HG03432 (cell line): ENCODE data around the gene R3HDM4.

Experiments used
- ATAC-seq: cut with Tn5 transposase; IDR thresholded peaks from one replicate; pipeline ENCODE4 v1.9.1; 2021; ENCODE audit warnings: mild to moderate bottlenecking, moderate library complexity; ENCODE audit not compliant: unreplicated experiment

The R3HDM4 gene

GRCh38 chr19:917323-918151 lies 4.5 kb upstream of the R3HDM4 start, which contains the start of gene KISS1R:
Gene KISS1R (plus strand): TSS chr19:917333. CDS start chr19:917503, 170 bp downstream.
- no peak for ATAC-seq

- no peak for ATAC-seq
Measured at GRCh38 chr19:916645-917322, 3.8 kb upstream of the R3HDM4 start.

GRCh38 chr19:912181-913079 lies 589 bp downstream of the R3HDM4 start:
- no peak for ATAC-seq

DNA sequence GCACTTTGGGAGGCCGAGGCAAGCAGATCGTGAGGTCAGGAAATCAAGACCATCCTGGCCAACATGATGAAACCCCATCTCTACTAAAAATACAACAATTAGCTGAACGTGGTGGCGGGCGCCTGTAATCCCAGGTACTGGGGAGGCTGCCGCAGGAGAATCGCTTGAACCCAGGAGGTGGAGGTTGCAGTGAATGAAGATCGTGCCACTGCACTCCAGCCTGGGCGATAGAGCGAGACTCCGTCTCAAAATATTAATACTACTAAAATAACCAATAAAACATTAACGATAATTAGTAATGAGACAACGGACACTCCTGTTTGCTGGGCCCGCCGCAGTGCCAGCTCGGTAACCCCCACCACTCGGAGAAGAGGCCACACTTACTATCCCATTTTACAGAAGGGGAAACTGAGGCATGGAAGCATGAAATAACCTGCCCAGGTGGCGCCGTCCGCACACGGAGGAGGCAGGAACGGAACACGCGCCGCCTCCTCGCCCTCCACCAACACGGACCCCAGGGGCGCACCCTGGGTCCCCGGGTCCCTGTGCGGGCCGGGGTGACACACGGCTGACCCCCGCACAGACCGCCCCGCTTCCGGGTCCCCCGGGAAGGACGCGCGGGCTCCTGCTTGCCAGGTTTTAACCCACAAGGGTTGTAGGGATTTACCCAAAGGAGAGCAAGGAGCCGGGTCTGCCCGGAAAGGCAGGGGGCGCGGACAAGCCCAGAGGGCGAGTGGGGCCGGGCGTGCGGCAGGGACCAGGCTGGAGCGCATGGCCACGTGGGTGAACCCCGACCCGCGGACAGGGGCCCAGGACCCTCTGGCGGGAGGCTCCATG lies 1.6 kb downstream of the R3HDM4 start:
- ATAC-seq, result no peak

DNA sequence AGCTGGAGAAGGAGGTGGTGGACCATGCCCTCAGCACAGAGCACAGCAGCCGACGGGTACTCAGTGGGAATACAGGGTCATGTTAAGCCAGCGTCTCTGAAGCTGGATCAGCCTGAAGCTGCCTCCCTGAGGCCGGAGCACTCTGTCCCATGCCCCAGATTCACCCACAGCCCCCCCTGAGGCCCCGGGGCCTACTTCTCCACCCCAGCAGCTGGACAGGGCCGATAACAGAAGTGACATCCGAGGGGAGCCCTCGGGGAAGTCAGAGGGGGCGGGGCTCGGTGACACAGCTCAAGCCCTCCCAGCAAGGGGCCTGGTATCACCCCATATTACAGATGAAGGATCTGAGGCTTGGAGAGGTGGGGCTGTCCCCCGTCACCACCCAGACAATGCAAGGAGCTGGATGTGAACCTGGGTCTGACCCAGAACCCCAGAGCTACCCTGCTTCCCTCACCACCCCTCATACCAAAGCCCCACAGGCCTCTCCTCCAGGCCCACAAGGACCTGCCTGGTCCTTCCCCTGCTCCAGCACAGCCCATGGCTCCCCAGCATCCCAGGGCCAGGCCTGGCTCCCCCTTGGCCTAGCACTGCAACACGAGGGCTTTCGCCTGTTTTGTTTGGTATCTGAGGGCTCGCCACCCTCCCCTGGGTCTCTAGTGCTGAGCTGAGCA lies 5.7 kb downstream of the R3HDM4 start:
- ATAC-seq, result no peak

DNA sequence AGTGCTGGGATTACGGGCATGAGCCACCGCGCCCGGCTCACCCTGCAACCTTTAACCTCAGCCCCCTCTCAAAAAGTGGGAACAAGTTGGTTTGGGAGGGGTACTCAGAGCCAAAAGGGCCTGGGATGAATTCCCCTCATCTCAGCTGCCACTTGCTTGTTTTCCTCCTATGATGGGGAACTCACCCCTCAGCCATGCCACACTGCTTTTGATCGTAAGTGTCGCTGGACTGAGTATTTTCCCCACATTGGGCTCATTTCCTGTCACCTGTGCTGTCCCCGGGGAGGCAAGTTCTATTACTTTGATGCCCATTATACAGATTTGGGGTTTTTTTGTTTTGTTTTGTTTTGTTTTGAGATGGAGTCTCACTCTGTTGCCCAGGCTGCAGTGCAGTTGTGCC lies 6.5 kb downstream of the R3HDM4 start:
- ATAC-seq, result no peak

GRCh38 chr19:904545-904944 lies 8.5 kb downstream of the R3HDM4 start:
- ATAC-seq, result no peak

GRCh38 chr19:903266-903797 lies 9.7 kb downstream of the R3HDM4 start:
- no peak for ATAC-seq

GRCh38 chr19:902446-903226 lies 10.4 kb downstream of the R3HDM4 start:
- no peak for ATAC-seq

- no peak for ATAC-seq
Measured at GRCh38 chr19:902093-902370, 11.0 kb downstream of the R3HDM4 start.

- no peak for ATAC-seq
Measured at GRCh38 chr19:901216-902092, 11.6 kb downstream of the R3HDM4 start.

- no peak for ATAC-seq
Measured at GRCh38 chr19:900302-901111, 12.5 kb downstream of the R3HDM4 start.

DNA sequence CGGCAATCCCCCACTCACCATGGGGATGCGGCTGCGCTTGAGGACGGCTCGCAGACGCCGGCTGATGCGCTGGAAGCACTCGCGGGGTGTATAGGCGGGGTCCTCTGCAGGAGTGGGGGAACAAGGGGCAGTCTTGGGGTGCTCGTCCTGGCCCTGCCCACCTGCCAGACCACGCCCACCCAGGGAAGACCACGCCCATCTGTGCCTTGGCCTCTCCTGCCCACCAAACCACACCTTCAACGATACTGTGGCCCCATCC lies 13.0 kb downstream of the R3HDM4 start:
- no peak for ATAC-seq

- ATAC-seq, result no peak
Measured at GRCh38 chr19:899336-900042, 13.5 kb downstream of the R3HDM4 start.

DNA sequence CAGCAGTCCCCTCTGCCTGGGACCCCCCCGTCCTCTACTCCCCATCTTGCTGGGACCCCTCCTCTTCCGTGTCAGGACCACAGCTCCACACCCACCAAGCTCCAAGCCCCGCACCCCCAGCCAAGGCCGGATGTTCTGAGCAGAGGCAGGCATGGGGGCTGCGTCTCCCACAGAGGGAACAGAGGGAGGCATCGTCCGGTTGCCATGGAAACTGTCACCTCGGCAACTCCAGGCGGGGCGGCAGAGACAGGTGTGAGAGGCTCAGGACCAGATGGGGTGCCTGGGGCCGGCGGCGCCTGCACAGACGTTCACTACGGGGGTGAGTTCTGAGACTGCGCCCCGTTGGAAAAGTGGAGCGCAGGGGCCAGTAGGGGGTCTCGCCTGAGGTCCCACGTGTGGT lies 14.4 kb downstream of the R3HDM4 start:
- ATAC-seq, result no peak

DNA sequence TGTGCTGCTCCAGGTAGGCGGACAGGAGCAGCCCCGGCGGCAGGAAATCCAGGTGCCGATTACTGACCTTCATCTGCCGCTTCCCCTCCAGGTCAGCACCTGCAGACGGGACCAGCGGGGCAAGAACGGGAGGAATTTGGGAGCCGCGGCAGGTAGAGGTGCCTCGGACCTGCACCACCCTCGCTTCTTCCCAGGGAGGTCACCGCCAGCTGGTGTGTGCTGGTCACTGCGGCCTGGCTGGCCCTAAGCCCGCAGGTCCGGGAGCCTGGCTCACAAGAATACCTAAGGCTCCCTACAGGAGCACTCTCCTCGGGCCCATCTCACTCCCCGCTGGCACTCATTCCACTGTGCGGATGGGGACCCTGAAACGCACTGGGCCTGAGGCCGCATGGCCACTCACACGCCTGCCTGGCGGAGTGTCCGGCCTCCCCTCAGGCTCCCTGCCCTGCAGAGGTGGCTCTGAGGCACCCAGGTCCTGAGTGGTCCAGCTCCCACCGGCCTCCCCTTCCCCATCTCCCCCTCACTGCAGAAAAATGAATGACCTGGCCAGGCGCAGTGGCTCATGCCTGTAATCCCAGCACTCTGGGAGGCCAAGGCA lies 15.5 kb downstream of the R3HDM4 start:
- no peak for ATAC-seq

- no peak for ATAC-seq
Measured at GRCh38 chr19:896999-897398, 16.0 kb downstream of the R3HDM4 start.
